HepG2 (cell line): ENCODE measurements around the gene CPED1. TPM values are rescaled to one million over a fixed set of nuclear protein-coding genes. Genes with fewer than 3 reads are reported as not detected.
A peak's percentile ranks its signal among the peaks of the same experiment; 100 is the strongest.

ENCODE experiments used
- AHDC1 ChIP-seq: sonication (generic); formaldehyde crosslinking; IDR thresholded peaks from 2 replicates; pipeline ENCODE4 v1.5.1; 2020; ENCODE audit warnings: mild to moderate bottlenecking, missing genetic modification reagents, borderline replicate concordance
- FOXA1 ChIP-seq, 2 experiments: fragments of 450-650 bp in 1 of 2; sonication (generic) in 1 of 2; formaldehyde crosslinking in 1 of 2; IDR thresholded peaks; 2 replicates each; pipeline versions ENCODE4 v1.4.0 to v1.6.1; 2016 to 2020; ENCODE audit warnings: missing genetic modification reagents in 1 of 2
- FOXP1 ChIP-seq, 2 experiments: fragments of 450-650 bp in 1 of 2; IDR thresholded peaks; 2 replicates each; pipeline ENCODE4 v1.6.1; 2017 to 2018; ENCODE audit warnings: antibody characterized with exemption in 1 of 2
- KDM3A ChIP-seq: IDR thresholded peaks from 2 replicates; pipeline ENCODE4 v1.6.1; 2018; ENCODE audit warnings: low read depth, missing compliant biosample characterization
- NFIC ChIP-seq: IDR thresholded peaks from 2 replicates; pipeline ENCODE4 v1.6.1; 2012; ENCODE audit warnings: mild to moderate bottlenecking, low read length, inconsistent platforms
- PHF8 ChIP-seq: sonication (generic); formaldehyde crosslinking; IDR thresholded peaks from 2 replicates; pipeline ENCODE4 v1.5.0; 2020; ENCODE audit warnings: missing genetic modification reagents
- POLR2AphosphoS5 ChIP-seq: IDR thresholded peaks from 2 replicates; pipeline ENCODE4 v1.6.1; 2012; ENCODE audit warnings: low read depth, low read length
- RBM39 ChIP-seq: fragments of 200-400 bp; formaldehyde crosslinking; IDR thresholded peaks from one replicate; pipeline ENCODE4 v1.6.1; 2018; ENCODE audit warnings: antibody characterized with exemption, mild to moderate bottlenecking, low read depth, low read length; ENCODE audit not compliant: poor library complexity, severe bottlenecking
- SAP130 ChIP-seq: IDR thresholded peaks from 2 replicates; pipeline ENCODE4 v1.6.1; 2016; ENCODE audit warnings: low read depth
- SATB2 ChIP-seq: sonication (generic); formaldehyde crosslinking; IDR thresholded peaks from 2 replicates; pipeline ENCODE4 v1.5.0; 2020; ENCODE audit warnings: missing genetic modification reagents
- SCMH1 ChIP-seq: sonication (generic); formaldehyde crosslinking; IDR thresholded peaks from 2 replicates; pipeline ENCODE4 v1.9.0; 2021; ENCODE audit warnings: missing genetic modification reagents, mild to moderate bottlenecking, borderline replicate concordance
- SOX5 ChIP-seq: IDR thresholded peaks from 2 replicates; pipeline ENCODE4 v1.6.1; 2016; ENCODE audit warnings: borderline replicate concordance
- ZBTB25 ChIP-seq: IDR thresholded peaks from 2 replicates; pipeline ENCODE4 v1.6.1; 2018; ENCODE audit warnings: missing genetic modification reagents
- ZFP36 ChIP-seq: fragments of 150-350 bp; IDR thresholded peaks from 2 replicates; pipeline ENCODE4 v1.6.1; 2018; ENCODE audit warnings: borderline replicate concordance, low read length, low read depth; ENCODE audit not compliant: partially characterized antibody
- ZMYM2 ChIP-seq: sonication (generic); formaldehyde crosslinking; IDR thresholded peaks from 2 replicates; pipeline ENCODE4 v1.8.0; 2022; ENCODE audit warnings: mild to moderate bottlenecking, missing genetic modification reagents
- ZNF281 ChIP-seq: sonication (generic); formaldehyde crosslinking; IDR thresholded peaks from 2 replicates; pipeline ENCODE4 v1.4.0; 2020; ENCODE audit warnings: missing genetic modification reagents, borderline replicate concordance
- ZNF446 ChIP-seq: sonication (generic); formaldehyde crosslinking; IDR thresholded peaks from 2 replicates; pipeline ENCODE4 v1.5.0; 2020; ENCODE audit warnings: mild to moderate bottlenecking, missing genetic modification reagents
- ZNF496 ChIP-seq: sonication (generic); formaldehyde crosslinking; IDR thresholded peaks from 2 replicates; pipeline ENCODE4 v1.8.1; 2023; ENCODE audit warnings: mild to moderate bottlenecking, moderate library complexity, missing genetic modification reagents; ENCODE audit not compliant: insufficient replicate concordance
- ZNF614 ChIP-seq: IDR thresholded peaks from 2 replicates; pipeline ENCODE4 v1.6.1; 2018; ENCODE audit warnings: missing biosample characterization, missing genetic modification reagents, inconsistent platforms, borderline replicate concordance
- ZNF713 ChIP-seq: sonication (generic); formaldehyde crosslinking; IDR thresholded peaks from 2 replicates; pipeline ENCODE4 v1.4.0; 2020; ENCODE audit warnings: mild to moderate bottlenecking, missing genetic modification reagents
- polyA plus RNA-seq, 8 experiments: library from polyadenylated mRNA; depleted of rRNA in 3 of 8; stranded (reverse) in 7 of 8; unstranded in 1 of 8; fragments of >200 nt; fragmentation: Illumina TruSeq in 4 of 8; extraction: Trizol in 4 of 8; gene quantifications; 2 replicates each; pipeline versions ENCODE4 v1.2.1 to v1.2.3, GENCODE V29; 2011 to 2016; ENCODE audit warnings: low read depth in 4 of 8, missing spikeins in 1 of 8, mixed read lengths in 1 of 8; ENCODE audit not compliant: insufficient read depth in 1 of 8
- total RNA-seq, 5 experiments: library from RNA; depleted of rRNA; stranded (reverse); fragments of >200 nt; fragmentation: Illumina TruSeq; extraction: Trizol; gene quantifications; 2 replicates each; pipeline ENCODE4 v1.2.3, GENCODE V29; 2016; ENCODE audit warnings: low read depth in 1 of 5

The CPED1 gene
- total and polyA plus RNA-seq, 2 of the 13 experiments (the other 11 are each of a cell fraction or from before 2014, with no cell fraction given), result 11.5 to 27.0 TPM

- TF ChIP-seq ZNF281 (no peak), ZNF713 (no peak), KDM3A (CRISPR knock-in tag) (no peak), FOXP1 (IDR thresholded peaks at IDR 0.05) (peak; percentile 75; the same call in 1 of the 2 replicates), FOXP1 (CRISPR knock-in tag; IDR thresholded peaks at IDR 0.05) (peak; percentile 94), SCMH1 (CRISPR knock-in tag) (no peak), POLR2AphosphoS5 (peak; percentile 51), ZFP36 (no peak), ZNF614 (CRISPR knock-in tag) (0 out of 2 replicates have a peak, but pooled peaks have one; percentile 18), ZBTB25 (CRISPR knock-in tag) (0 out of 2 replicates have a peak, but pooled peaks have one; percentile 2), SAP130 (CRISPR knock-in tag) (peak; percentile 57; the same call in 1 of the 2 replicates), ZMYM2 (CRISPR knock-in tag) (0 out of 2 replicates have a peak, but pooled peaks have one; percentile 11), ZNF496 (no peak), AHDC1 (no peak), SOX5 (0 out of 2 replicates have a peak, but pooled peaks have one; percentile 14), RBM39 (no peak), NFIC (0 out of 2 replicates have a peak, but pooled peaks have one; percentile 58), SATB2 (CRISPR knock-in tag) (no peak), ZNF446 (CRISPR knock-in tag) (no peak), PHF8 (peak; percentile 11; the same call in 1 of the 2 replicates), FOXA1 (IDR thresholded peaks at IDR 0.05) (no peak), FOXA1 (CRISPR knock-in tag; IDR thresholded peaks at IDR 0.05) (peak; percentile 75; the same call in 1 of the 2 replicates)
Measured at GRCh38 chr7:120949998-120950538, 38.4 kb upstream of the CPED1 start (continued).
